ENCODE measurements around the gene ATP4A. TPM values are rescaled to one million over a fixed set of nuclear protein-coding genes. Genes with fewer than 3 reads are reported as not detected.

Gene ATP4A
- total RNA-seq, 2 donors from 2014 or later = 8.2 TPM; not detected in 1

DNA sequence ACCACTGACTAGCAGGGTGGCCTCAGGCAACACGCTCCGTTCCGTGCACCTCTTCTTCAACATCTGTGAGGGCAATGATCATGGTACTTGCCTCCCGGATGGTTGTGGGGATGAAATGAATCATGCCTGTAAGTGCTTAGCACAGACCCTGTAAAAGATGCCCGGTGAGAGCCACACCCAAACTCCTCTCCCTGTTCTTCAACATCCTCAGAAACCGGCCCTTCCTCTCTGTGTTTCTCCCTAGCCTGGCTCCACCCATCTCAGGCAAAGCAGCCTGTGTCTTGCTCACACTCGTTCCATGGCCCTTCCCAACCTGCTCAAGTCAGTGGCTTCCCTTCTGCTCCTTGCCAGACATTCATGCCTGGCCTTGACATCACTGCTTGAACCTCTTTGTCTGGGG, 44.2 kb downstream of the ATP4A start:
- Histone ChIP-seq H3K4me1 (no peaks in the 10 kb centered on the region), H3K4me3 (no peak overlapping the region), H3K9me3 (no peaks in the 10 kb centered on the region), H3K27me3 (no peaks in the 10 kb centered on the region), H3K27ac (no peak overlapping the region), H3K36me3 (replicated peaks in 1 of 2; ENCODE audit: insufficient read depth in 1 of 2, low read depth in 2 of 2) (no peaks in the 10 kb centered on the region)
- ATAC-seq (no peak), DNase-seq (no peak)
- 61 to 70% methylated on average over 6 to 7 of the region's 7 CpGs for WGBS, 2 donors
- TF ChIP-seq, protein P1, sequence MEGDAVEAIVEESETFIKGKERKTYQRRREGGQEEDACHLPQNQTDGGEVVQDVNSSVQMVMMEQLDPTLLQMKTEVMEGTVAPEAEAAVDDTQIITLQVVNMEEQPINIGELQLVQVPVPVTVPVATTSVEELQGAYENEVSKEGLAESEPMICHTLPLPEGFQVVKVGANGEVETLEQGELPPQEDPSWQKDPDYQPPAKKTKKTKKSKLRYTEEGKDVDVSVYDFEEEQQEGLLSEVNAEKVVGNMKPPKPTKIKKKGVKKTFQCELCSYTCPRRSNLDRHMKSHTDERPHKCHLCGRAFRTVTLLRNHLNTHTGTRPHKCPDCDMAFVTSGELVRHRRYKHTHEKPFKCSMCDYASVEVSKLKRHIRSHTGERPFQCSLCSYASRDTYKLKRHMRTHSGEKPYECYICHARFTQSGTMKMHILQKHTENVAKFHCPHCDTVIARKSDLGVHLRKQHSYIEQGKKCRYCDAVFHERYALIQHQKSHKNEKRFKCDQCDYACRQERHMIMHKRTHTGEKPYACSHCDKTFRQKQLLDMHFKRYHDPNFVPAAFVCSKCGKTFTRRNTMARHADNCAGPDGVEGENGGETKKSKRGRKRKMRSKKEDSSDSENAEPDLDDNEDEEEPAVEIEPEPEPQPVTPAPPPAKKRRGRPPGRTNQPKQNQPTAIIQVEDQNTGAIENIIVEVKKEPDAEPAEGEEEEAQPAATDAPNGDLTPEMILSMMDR (IDR thresholded peaks at IDR 0.05) = no peak
- no peak for TF ChIP-seq POLR2A (IDR thresholded peaks at IDR 0.05)
- intact Hi-C loops (cut with DNase I) = no loop called here

DNA sequence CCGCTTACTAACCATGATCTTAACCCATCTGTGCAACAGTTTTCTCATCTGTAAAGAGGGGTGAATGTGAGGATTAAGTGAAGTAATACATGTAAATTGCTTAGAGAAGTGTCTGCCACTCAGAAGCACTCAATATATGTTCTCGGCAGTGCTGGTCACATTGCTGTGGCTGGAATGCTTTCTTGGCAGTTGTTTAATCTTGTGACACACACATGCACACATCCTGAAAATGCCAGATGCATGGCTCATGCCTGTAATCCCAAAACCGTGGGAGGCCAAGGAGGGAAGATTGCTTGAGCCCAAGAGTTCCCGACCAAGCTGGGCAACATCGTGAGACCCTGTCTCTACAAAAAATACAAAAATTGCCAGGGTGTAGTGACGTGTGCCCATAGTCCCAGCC, 45.1 kb downstream of the ATP4A start:
- H3K27me3 ChIP-seq = no peaks in the 10 kb centered on the region
- no peak for TF ChIP-seq POLR2A (IDR thresholded peaks at IDR 0.05)
- TF ChIP-seq, protein P1 (IDR thresholded peaks at IDR 0.05) = no peak
- no peak overlapping the region for H3K27ac ChIP-seq
- no peaks in the 10 kb centered on the region for H3K4me1 ChIP-seq
- DNase-seq = no peak
- H3K4me3 ChIP-seq = no peak overlapping the region
- no peaks in the 10 kb centered on the region for H3K36me3 ChIP-seq (replicated peaks in 1 of 2; ENCODE audit: insufficient read depth in 1 of 2, low read depth in 2 of 2)
- no peaks in the 10 kb centered on the region for H3K9me3 ChIP-seq
- WGBS, 2 donors = 66 to 70% methylated on average over 5 to 6 of the region's 6 CpGs
- ATAC-seq = no peak
- intact Hi-C loops (cut with DNase I) = no loop called here

DNA sequence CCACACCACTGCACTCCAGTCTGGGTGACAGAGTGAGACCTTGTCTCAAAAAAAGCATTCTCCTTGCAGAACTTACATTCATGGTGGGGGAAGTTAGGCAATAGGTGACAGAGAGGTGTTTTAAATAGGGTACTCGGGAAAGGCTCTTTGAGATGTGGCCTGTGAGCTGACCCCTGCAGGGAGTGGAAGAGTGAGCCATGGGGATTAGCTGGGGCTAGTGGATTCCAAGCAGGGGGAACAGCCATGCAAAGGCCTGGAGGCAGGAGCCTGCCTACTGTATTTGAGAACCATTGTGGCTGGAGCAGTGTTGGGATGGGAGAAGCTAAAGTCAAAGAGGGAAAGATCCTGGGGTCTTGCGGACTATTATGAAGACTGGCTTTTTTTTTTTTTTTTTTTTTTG, 46.1 kb downstream of the ATP4A start:
- TF ChIP-seq, protein P1 (IDR thresholded peaks at IDR 0.05) = no peak
- TF ChIP-seq POLR2A (IDR thresholded peaks at IDR 0.05) = no peak
- WGBS, 2 donors = 81 to 88% methylated on average over 2 of the region's 2 CpGs
- H3K36me3 ChIP-seq (replicated peaks in 1 of 2; ENCODE audit: insufficient read depth in 1 of 2, low read depth in 2 of 2) = no peaks in the 10 kb centered on the region
- DNase-seq (no peak), ATAC-seq (no peak)
- no peaks in the 10 kb centered on the region for H3K4me1 ChIP-seq
- H3K27ac ChIP-seq = no peak overlapping the region
- no peaks in the 10 kb centered on the region for H3K9me3 ChIP-seq
- intact Hi-C loops (cut with DNase I) = no loop called here
- no peak overlapping the region for H3K4me3 ChIP-seq
- no peaks in the 10 kb centered on the region for H3K27me3 ChIP-seq

DNA sequence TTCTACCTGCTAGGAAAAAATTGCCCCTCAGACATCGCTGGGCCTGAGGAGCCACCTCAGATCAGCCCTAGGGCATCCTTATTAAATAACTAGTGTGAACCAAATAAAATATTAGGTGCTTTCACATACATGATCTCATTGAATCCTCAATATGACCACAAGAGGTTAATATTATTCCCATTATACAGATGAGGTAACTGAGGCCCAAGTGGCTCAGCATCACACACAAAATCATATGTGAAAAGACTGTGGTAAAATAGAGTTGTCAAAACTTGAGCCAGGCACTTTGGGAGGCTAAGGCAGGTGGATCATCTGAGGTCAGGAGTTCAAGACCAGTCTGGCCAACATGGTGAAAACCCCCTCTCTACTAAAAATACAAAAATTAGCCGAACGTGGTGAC, 47.1 kb downstream of the ATP4A start:
- Histone ChIP-seq H3K36me3 (replicated peaks in 1 of 2; ENCODE audit: insufficient read depth in 1 of 2, low read depth in 2 of 2) (no peaks in the 10 kb centered on the region), H3K4me1 (no peaks in the 10 kb centered on the region), H3K27ac (no peak overlapping the region), H3K4me3 (no peak overlapping the region), H3K9me3 (no peaks in the 10 kb centered on the region), H3K27me3 (no peaks in the 10 kb centered on the region)
- DNase-seq (no peak), ATAC-seq (no peak)
- intact Hi-C loops (cut with DNase I) = no loop called here
- 76 to 89% methylated on average over 3 of the region's 3 CpGs for WGBS, 2 donors
- TF ChIP-seq, protein P1 (IDR thresholded peaks at IDR 0.05) = no peak
- TF ChIP-seq POLR2A (IDR thresholded peaks at IDR 0.05) = no peak

DNA sequence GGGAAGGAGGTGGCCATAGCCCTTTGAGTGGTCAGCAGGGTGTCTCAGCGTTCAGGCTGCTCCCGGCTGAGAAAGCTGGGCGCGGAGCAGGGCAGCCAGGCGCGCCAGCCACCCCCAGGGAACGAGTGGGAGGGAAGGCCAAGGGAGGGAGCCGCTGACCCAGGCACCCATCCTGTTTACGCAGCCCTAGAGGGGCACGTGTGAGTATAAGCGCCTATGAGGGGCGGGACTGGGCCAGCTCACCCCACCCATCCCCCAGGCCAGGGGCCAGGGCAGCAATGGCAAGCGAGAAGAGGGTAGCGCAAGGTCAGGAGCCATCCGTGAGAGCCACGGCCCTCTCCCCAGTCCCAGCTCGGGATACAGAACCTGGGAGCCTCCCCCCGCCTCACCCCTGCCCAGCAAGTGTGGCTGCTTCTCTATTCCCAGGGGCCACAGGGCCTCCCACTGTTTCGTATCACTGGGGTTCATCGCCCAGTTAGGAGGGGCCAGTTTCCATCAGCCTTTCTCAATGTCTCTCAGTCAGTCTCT, 49.1 kb downstream of the ATP4A start:
- H3K27ac ChIP-seq = no peak overlapping the region
- ATAC-seq = no peak
- 36 to 46% methylated on average over 11 to 20 of the region's 20 CpGs for WGBS, 2 donors
- DNase-seq = no peak
- peaks cover 6% of the 10 kb centered on the region for H3K4me1 ChIP-seq
- no peak overlapping the region for H3K4me3 ChIP-seq
- H3K27me3 ChIP-seq = no peaks in the 10 kb centered on the region
- no peaks in the 10 kb centered on the region for H3K36me3 ChIP-seq (replicated peaks in 1 of 2; ENCODE audit: insufficient read depth in 1 of 2, low read depth in 2 of 2)
- H3K9me3 ChIP-seq = no peaks in the 10 kb centered on the region
- intact Hi-C loops (cut with DNase I) = no loop called here
- TF ChIP-seq, protein P1 (IDR thresholded peaks at IDR 0.05) = no peak
- no peak for TF ChIP-seq POLR2A (IDR thresholded peaks at IDR 0.05)
